ENCODE results near the gene GABRR2. TPM values are rescaled to one million over a fixed set of nuclear protein-coding genes. Genes with fewer than 3 reads are reported as not detected.

The GABRR2 gene
- total and polyA plus RNA-seq, 2 of the 4 experiments (the other 2 are of a cell fraction): 0.26 TPM; not detected in 1

GRCh38 chr6:89282749-89283148 is 32.4 kb downstream of the GABRR2 start:
- H3K79me1 ChIP-seq (ENCODE audit: low read depth in 1 of 2, low read length in 2 of 2): no peaks in the 10 kb centered on the region
- ATAC-seq (ENCODE audit: low read depth): no peak
- dilution Hi-C loops (cut with HindIII; ENCODE audit: low sequenced_read_pairs, unreplicated experiment): no loop called here

More at GRCh38 chr6:89282749-89283148, 32.4 kb downstream of the GABRR2 start:
- no peak overlapping the region for H4K91ac ChIP-seq (ENCODE audit: insufficient read depth, low read depth, low read length)
- no peak overlapping the region for H3K27ac ChIP-seq (ENCODE audit: insufficient read depth, low read length)
- no peaks in the 10 kb centered on the region; the same call in 1 of the 2 replicates for H4K20me1 ChIP-seq (ENCODE audit: insufficient read depth, low read length)
- H3K56ac ChIP-seq (ENCODE audit: extremely low read depth, insufficient read depth, low read length): no peak overlapping the region
- no peak overlapping the region for H4K8ac ChIP-seq (ENCODE audit: low read depth in 2 of 2, low read length in 2 of 2)
- BruUV-seq (replicated peaks): no TSS peak
- no peaks in the 10 kb centered on the region for H3K4me1 ChIP-seq (ENCODE audit: control insufficient read depth, insufficient read depth, low read length)
- H3K9me1 ChIP-seq (ENCODE audit: insufficient read depth, low read length): no peaks in the 10 kb centered on the region
- intact Hi-C loops (cut with micrococcal nuclease): no loop called here
- in situ Hi-C loops (cut with MboI; ENCODE audit: low sequenced_read_pairs): no loop called here
- no peak overlapping the region for H3K9ac ChIP-seq (ENCODE audit: low read depth, low read length)
- H3K4ac ChIP-seq (ENCODE audit: low read depth, low read length): no peak overlapping the region
- no peak overlapping the region for H2BK20ac ChIP-seq (ENCODE audit: low read depth, low read length)
- H3K9me3 ChIP-seq (ENCODE audit: control insufficient read depth, insufficient read depth, low read length): no peaks in the 10 kb centered on the region
- H2BK15ac ChIP-seq (ENCODE audit: low read depth, low read length): no peak overlapping the region
- H2AK9ac ChIP-seq (replicated peaks; ENCODE audit: low read depth, low read length, poor library complexity): no peak overlapping the region
- peaks cover 25% of the 10 kb centered on the region for H3K27me3 ChIP-seq (ENCODE audit: control insufficient read depth, insufficient read depth, low read length)
- no peak overlapping the region for H3K23ac ChIP-seq (ENCODE audit: low read depth, low read length)
- H2AFZ ChIP-seq (replicated peaks; ENCODE audit: low read length, poor library complexity): no peak overlapping the region
- no peak overlapping the region for H2AK5ac ChIP-seq (ENCODE audit: low read depth, low read length)
- 80% methylated on average over 2 of the region's 9 CpGs; no CpG with 5 or more reads in 1 of the 2 experiments for WGBS, 2 experiments (ENCODE audit: extremely low coverage in 2 of 2, insufficient read length in 1 of 2)
- TF ChIP-seq MXI1 (IDR thresholded peaks at IDR 0.05; ENCODE audit: borderline replicate concordance, low read depth, low read length) (no peak), MAZ (IDR thresholded peaks at IDR 0.05; ENCODE audit: borderline replicate concordance, low read depth, low read length) (no peak), NFE2L2 (IDR thresholded peaks at IDR 0.05; ENCODE audit: low read depth, low read length) (no peak)
- ChIA-PET CTCF (no interaction called here), POLR2A (ENCODE audit: unreplicated experiment) (no interaction called here)
- H4K5ac ChIP-seq (ENCODE audit: low read depth, low read length): no peak overlapping the region
- no peak overlapping the region for H3K18ac ChIP-seq (ENCODE audit: low read depth, low read length)
- no peak overlapping the region for H2BK120ac ChIP-seq (ENCODE audit: low read depth, low read length)
- no peak overlapping the region for H3K4me3 ChIP-seq (ENCODE audit: insufficient read depth, low read depth, low read length)
- no peak overlapping the region for H3K4me2 ChIP-seq (ENCODE audit: low read depth, low read length)
- DNase-seq: no peak
- no peak overlapping the region for H3K14ac ChIP-seq (replicated peaks; ENCODE audit: low read depth, low read length)
- H2BK5ac ChIP-seq (ENCODE audit: low read depth, low read length, poor library complexity, severe bottlenecking): no peak overlapping the region
- H3K36me3 ChIP-seq (ENCODE audit: control insufficient read depth, insufficient read depth, low read length): no peaks in the 10 kb centered on the region

Measured in IMR-90 (cell line).